ENCODE data around the gene KRTAP9-4. TPM values are rescaled to one million over a fixed set of nuclear protein-coding genes. Genes with fewer than 3 reads are reported as not detected.
"Not testable (repeated sequence)": the region's sequence is repeated elsewhere in the genome, so short reads cannot be mapped to it uniquely, and the experiment has no call there.

The KRTAP9-4 gene
- total and polyA plus RNA-seq, 2 experiments from 2014 or later = not detected

DNA sequence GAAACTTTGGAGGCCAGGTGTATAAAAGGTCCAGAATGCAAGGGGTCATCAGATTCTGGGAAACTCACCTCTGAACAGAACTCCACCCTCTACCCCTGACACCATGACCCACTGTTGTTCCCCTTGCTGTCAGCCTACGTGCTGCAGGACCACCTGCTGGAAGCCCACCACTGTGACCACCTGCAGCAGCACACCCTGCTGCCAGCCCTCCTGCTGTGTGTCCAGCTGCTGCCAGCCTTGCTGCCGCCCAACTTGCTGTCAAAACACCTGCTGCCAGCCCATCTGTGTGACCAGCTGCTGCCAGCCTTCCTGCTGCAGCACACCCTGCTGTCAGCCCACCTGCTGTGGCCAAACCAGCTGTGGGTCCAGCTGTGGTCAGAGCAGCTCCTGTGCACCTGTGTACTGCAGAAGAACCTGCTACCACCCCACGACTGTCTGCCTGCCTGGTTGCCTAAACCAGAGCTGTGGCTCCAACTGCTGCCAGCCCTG, 11.5 kb upstream of the KRTAP9-4 start, which contains the start of gene KRTAP9-8:
Gene KRTAP9-8, plus strand, starts transcription at position 51 of the 489 bp plus-strand sequence. Its CDS starts 53 bp downstream, at position 104.
- H3K27ac ChIP-seq; H4K20me1 ChIP-seq (ENCODE audit: insufficient read depth); H3K4me2 ChIP-seq (ENCODE audit: unreplicated experiment); H2AFZ ChIP-seq; H3K27me3 ChIP-seq (replicated peaks; ENCODE audit: insufficient read depth); DNase-seq; H3K9me3 ChIP-seq (ENCODE audit: low read depth); H3K9ac ChIP-seq; H3K4me3 ChIP-seq; H3F3A ChIP-seq (ENCODE audit: insufficient read depth); H3K36me3 ChIP-seq (ENCODE audit: low read depth); H3K79me2 ChIP-seq (ENCODE audit: insufficient read depth); in situ Hi-C loops (cut with MboI); H3K4me1 ChIP-seq (ENCODE audit: insufficient read depth); H3K9me2 ChIP-seq (ENCODE audit: insufficient read depth): not testable (repeated sequence)
- 23 to 51% methylated on average over 2 to 3 of the region's 3 CpGs for WGBS, 2 experiments (ENCODE audit: low coverage in 1 of 2, low lambda C conversion rate in 2 of 2, missing lambda C conversion rate in 2 of 2)

DNA sequence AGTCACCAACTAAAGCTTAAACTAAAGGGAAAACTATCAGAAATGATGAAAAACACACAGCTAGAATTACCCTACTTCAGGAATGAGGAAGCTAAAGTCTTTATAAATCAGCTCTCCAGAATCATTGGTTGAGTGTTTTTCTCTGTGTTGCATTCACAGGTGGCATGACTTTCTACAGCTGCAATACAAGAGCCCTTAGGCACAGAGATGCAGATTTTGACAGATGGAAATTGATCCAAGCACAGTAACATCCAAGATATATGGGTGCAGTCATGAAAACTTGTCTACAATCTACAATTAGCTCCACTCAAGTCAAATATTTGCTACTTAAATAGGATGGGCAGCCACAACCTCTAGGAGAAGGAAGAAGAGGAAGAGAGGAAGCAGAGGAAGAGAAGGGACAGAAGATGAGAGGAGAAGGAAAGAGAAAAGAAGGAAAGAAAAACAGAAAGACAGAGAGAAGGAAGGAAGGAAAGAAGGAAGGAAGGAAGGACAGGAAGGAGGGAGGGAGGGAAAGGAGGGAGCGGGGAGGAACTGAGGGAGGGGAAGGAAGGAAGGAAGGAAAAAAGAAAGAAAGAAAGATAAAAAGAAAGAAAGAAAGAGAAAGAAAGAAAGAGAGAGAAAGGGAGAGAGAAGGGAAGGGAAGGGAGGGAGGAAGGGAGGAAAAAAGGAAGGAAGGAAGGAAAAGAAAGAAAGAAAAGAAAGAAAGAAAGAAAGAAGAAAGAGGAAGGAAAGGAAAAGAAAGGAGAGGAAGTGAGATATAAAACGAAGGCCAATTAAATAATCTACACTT, 2.3 kb upstream of the KRTAP9-4 start:
- H3F3A ChIP-seq (ENCODE audit: insufficient read depth); H3K36me3 ChIP-seq (ENCODE audit: low read depth); H3K4me3 ChIP-seq; H3K9me2 ChIP-seq (ENCODE audit: insufficient read depth); H3K4me2 ChIP-seq (ENCODE audit: unreplicated experiment); in situ Hi-C loops (cut with MboI); H3K79me2 ChIP-seq (ENCODE audit: insufficient read depth); H4K20me1 ChIP-seq (ENCODE audit: insufficient read depth); H3K9ac ChIP-seq; H3K27ac ChIP-seq; H3K27me3 ChIP-seq (replicated peaks; ENCODE audit: insufficient read depth); H2AFZ ChIP-seq; H3K4me1 ChIP-seq (ENCODE audit: insufficient read depth); H3K9me3 ChIP-seq (ENCODE audit: low read depth); DNase-seq: not testable (repeated sequence)
- WGBS, 2 experiments (ENCODE audit: low coverage in 1 of 2, low lambda C conversion rate in 2 of 2, missing lambda C conversion rate in 2 of 2) = 41 to 50% methylated on average over 1 to 2 of the region's 2 CpGs

DNA sequence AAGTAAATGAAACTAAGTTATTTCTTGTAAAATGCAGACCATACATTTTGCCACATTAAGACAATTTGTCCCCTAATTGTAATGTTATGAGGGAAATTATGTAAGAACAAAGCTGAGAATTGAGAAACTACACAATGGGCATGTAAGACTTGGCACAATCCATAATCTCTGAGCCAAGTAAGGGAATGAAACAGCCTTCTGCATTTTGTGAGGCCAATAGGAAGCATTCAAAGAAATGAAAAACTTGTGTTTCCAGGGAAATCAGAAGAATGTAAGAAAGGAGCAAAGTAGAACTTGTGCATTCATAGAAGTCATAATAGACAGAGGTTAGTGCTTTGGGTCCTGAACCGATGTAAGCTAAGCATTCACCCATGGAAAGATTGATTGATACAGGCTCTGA, 1.8 kb downstream of the KRTAP9-4 start:
- in situ Hi-C loops (cut with MboI) = no loop called here
- TF ChIP-seq EZH2phosphoT487 (IDR thresholded peaks at IDR 0.05; ENCODE audit: insufficient read depth, low read depth) = no peak
- TF ChIP-seq EZH2 (IDR thresholded peaks at IDR 0.05; ENCODE audit: insufficient read depth, poor library complexity, severe bottlenecking) = no peak
- no peak overlapping the region for H3K4me3 ChIP-seq

DNA sequence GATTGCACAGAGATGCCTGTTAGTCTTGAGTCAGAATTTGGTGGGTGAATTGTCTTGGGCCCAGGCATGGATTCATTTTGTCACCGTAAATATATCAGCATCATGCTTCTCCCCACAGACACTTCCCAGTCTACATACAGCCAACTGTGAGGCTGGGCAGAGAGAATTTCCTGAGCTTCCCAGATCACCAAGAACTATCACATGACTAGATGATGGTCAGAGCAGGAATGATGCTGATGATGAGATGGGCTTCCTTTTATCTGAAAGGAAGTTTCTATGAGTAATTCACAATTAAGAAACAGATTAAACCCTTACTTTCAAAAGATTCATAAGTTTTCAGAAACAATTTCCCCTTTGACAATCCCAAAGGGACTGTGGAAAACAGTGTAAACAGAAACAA, 5.4 kb downstream of the KRTAP9-4 start:
- 0% methylated on average over 1 of the region's 1 CpG for WGBS, 2 experiments (ENCODE audit: low coverage in 1 of 2, low lambda C conversion rate in 2 of 2, missing lambda C conversion rate in 2 of 2)

More for the DNA sequence above, 1.8 kb downstream of the KRTAP9-4 start:
- Histone ChIP-seq H3F3A (ENCODE audit: insufficient read depth) (peaks cover 2% of the 10 kb centered on the region), H3K27me3 (replicated peaks; ENCODE audit: insufficient read depth) (no peaks in the 10 kb centered on the region; the same call in 1 of the 2 replicates), H3K9ac (no peak overlapping the region), H4K20me1 (ENCODE audit: insufficient read depth) (no peaks in the 10 kb centered on the region), H3K79me2 (ENCODE audit: insufficient read depth) (no peaks in the 10 kb centered on the region), H3K9me2 (ENCODE audit: insufficient read depth) (no peaks in the 10 kb centered on the region), H3K36me3 (ENCODE audit: low read depth) (no peaks in the 10 kb centered on the region), H3K9me3 (ENCODE audit: low read depth) (no peaks in the 10 kb centered on the region), H3K4me1 (ENCODE audit: insufficient read depth) (peaks cover 8% of the 10 kb centered on the region), H3K4me2 (ENCODE audit: unreplicated experiment) (no peak overlapping the region), H3K27ac (no peak overlapping the region), H2AFZ (no peak overlapping the region)
- 45 to 65% methylated on average over 1 of the region's 1 CpG for WGBS, 2 experiments (ENCODE audit: low coverage in 1 of 2, low lambda C conversion rate in 2 of 2, missing lambda C conversion rate in 2 of 2)
- no peak for DNase-seq

DNA sequence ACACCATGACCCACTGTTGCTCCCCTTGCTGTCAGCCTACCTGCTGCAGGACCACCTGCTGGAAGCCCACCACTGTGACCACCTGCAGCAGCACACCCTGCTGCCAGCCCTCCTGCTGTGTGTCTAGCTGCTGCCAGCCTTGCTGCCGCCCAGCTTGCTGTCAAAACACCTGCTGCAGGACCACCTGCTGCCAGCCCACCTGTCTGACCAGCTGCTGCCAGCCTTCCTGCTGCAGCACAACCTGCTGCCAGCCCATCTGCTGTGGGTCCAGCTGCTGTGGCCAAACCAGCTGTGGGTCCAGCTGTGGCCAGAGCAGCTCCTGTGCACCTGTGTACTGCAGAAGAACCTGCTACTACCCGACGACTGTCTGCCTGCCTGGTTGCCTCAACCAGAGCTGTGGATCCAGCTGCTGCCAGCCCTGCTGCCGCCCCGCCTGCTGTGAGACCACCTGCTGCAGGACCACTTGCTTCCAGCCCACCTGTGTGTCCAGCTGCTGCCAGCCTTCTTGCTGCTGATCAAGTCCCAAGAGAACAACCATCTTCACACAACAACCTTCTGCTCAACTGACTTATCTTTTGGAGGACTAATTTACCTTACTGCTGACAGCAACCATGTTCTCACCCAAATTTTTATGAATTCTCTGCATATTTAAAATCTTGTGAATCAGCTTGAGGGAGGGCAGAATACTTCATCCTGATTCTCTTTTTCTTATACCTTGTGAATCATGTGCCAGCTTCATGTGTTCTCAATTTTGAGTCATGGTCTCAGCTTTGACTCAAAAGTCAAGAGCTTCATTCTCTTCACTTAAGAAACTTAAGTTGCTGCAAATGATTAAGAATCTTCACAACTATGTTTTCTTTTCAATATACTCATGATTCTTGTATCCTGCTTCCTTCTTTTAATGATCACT, 6.1 kb downstream of the KRTAP9-4 start, which contains the start of gene KRTAP9-9:
Gene KRTAP9-9, plus strand, starts transcription at position 4 of the 910 bp plus-strand sequence.
- H3K9me2 ChIP-seq (ENCODE audit: insufficient read depth) = peaks cover 10% of the 10 kb centered on the region; the same call in 1 of the 2 replicates
- H3K4me3 ChIP-seq; H3K9me3 ChIP-seq (ENCODE audit: low read depth); H3K36me3 ChIP-seq (ENCODE audit: low read depth); H3K27me3 ChIP-seq (replicated peaks; ENCODE audit: insufficient read depth); H3K9ac ChIP-seq; H2AFZ ChIP-seq; in situ Hi-C loops (cut with MboI); H4K20me1 ChIP-seq (ENCODE audit: insufficient read depth); H3K79me2 ChIP-seq (ENCODE audit: insufficient read depth): not testable (repeated sequence)
- peak within 1 kb of the TSS; percentile 36 for H3K27ac ChIP-seq
- DNase-seq = peak; percentile 71
- peaks cover 25% of the 10 kb centered on the region for H3K4me1 ChIP-seq (ENCODE audit: insufficient read depth)
- peaks cover 25% of the 10 kb centered on the region for H3F3A ChIP-seq (ENCODE audit: insufficient read depth)
- 68 to 90% methylated on average over 3 to 5 of the region's 5 CpGs for WGBS, 2 experiments (ENCODE audit: low coverage in 1 of 2, low lambda C conversion rate in 2 of 2, missing lambda C conversion rate in 2 of 2)
- H3K4me2 ChIP-seq (ENCODE audit: unreplicated experiment) = peak within 1 kb of the TSS; percentile 61

More for the DNA sequence above, 5.4 kb downstream of the KRTAP9-4 start:
- Histone ChIP-seq H3K36me3 (ENCODE audit: low read depth) (no peaks in the 10 kb centered on the region), H3K79me2 (ENCODE audit: insufficient read depth) (no peaks in the 10 kb centered on the region), H3K9me3 (ENCODE audit: low read depth) (no peaks in the 10 kb centered on the region), H3K9me2 (ENCODE audit: insufficient read depth) (peaks cover 10% of the 10 kb centered on the region; the same call in 1 of the 2 replicates), H3K4me1 (ENCODE audit: insufficient read depth) (peaks cover 25% of the 10 kb centered on the region), H3F3A (ENCODE audit: insufficient read depth) (peaks cover 25% of the 10 kb centered on the region), H3K27me3 (replicated peaks; ENCODE audit: insufficient read depth) (no peaks in the 10 kb centered on the region; the same call in 1 of the 2 replicates), H3K4me3 (no peak overlapping the region), H4K20me1 (ENCODE audit: insufficient read depth) (no peaks in the 10 kb centered on the region), H3K27ac (no peak overlapping the region), H2AFZ (no peak overlapping the region), H3K9ac (no peak overlapping the region), H3K4me2 (ENCODE audit: unreplicated experiment) (no peak overlapping the region)
- in situ Hi-C loops (cut with MboI) = no loop called here
- DNase-seq = peak; percentile 46
- TF ChIP-seq EZH2phosphoT487 (IDR thresholded peaks at IDR 0.05; ENCODE audit: insufficient read depth, low read depth) = no peak
- TF ChIP-seq EZH2 (IDR thresholded peaks at IDR 0.05; ENCODE audit: insufficient read depth, poor library complexity, severe bottlenecking) = no peak
